PC-3 (cell line): ENCODE data around the gene WWC1.

Experiments used
- EZH2phosphoT487 ChIP-seq: fragments of 300-600 bp; sonication (generic); IDR thresholded peaks from 2 replicates; pipeline ENCODE4 v1.6.1; 2018; ENCODE audit warnings: mild to moderate bottlenecking, antibody characterized with exemption, low read length, borderline replicate concordance
- TF ChIP-seq, protein P1 (sequence below): fragments of 300-600 bp; sonication (generic); conservative IDR thresholded peaks from 2 replicates; pipeline ENCODE4 v1.5.1; 2017; ENCODE audit warnings: antibody characterized with exemption, low read depth, mild to moderate bottlenecking, low read length

DNA sequence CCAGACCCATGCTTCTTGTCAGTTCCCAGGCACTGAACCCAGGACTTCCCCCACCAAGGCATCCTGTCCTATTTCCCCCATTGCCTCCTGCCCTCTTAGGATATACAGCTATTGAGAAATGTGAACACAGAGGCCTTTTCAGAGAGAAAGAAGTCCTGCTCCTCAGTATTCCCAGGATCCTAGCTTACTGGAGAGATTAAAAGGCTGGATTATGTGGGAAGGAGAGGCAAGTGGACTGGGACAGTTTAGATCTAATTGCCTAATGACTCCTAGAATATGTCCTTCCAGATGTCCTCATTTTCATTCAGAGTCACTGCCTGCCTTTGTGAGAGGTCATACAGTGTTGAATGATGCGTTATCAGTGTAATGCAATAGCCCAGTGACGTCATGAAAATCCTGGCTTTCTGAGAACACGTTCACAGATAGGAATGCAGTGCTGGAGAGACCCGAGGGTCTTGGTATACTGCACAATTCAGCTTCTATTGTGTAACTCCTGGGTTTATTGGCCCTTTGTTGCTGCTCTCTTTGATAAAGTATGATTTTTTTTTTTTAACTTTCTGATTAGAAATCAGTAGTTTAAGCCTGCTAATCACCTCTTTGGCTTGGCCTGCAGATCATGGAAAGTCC is 26.2 kb downstream of the WWC1 start:
- TF ChIP-seq, protein P1, sequence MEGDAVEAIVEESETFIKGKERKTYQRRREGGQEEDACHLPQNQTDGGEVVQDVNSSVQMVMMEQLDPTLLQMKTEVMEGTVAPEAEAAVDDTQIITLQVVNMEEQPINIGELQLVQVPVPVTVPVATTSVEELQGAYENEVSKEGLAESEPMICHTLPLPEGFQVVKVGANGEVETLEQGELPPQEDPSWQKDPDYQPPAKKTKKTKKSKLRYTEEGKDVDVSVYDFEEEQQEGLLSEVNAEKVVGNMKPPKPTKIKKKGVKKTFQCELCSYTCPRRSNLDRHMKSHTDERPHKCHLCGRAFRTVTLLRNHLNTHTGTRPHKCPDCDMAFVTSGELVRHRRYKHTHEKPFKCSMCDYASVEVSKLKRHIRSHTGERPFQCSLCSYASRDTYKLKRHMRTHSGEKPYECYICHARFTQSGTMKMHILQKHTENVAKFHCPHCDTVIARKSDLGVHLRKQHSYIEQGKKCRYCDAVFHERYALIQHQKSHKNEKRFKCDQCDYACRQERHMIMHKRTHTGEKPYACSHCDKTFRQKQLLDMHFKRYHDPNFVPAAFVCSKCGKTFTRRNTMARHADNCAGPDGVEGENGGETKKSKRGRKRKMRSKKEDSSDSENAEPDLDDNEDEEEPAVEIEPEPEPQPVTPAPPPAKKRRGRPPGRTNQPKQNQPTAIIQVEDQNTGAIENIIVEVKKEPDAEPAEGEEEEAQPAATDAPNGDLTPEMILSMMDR = no peak
- TF ChIP-seq EZH2phosphoT487 = no peak
